NCI-H2196 treated with DMSO at 0.1 percent for 48 hours (cell line): ENCODE data around the gene MRPS23.

Source experiments
- DNase-seq: peaks from one replicate; lab custom pipeline; 2025; ENCODE audit not compliant: unreplicated experiment; lab: John Stamatoyannopoulos, UW

MRPS23 gene

DNA sequence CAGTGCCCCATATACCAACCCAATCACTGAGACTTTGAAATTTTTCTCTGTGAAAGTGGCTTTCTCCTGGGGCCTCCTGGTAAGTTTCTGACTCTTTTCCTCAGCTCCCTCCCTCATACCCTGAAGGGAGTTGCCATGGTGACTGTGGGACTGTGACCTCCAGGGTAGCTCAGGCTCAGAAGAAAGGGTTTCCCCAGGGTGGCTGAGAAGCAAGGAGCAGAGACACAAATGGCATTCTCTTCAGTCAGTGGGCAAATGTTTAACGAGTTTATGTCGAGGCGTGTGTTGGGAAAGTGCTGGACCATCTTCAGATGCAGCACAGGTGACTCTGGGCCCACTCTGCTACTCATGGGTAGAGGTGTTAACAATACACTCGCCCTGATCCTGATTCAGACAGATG lies 46.8 kb downstream of the MRPS23 start:
- no peak for DNase-seq

DNA sequence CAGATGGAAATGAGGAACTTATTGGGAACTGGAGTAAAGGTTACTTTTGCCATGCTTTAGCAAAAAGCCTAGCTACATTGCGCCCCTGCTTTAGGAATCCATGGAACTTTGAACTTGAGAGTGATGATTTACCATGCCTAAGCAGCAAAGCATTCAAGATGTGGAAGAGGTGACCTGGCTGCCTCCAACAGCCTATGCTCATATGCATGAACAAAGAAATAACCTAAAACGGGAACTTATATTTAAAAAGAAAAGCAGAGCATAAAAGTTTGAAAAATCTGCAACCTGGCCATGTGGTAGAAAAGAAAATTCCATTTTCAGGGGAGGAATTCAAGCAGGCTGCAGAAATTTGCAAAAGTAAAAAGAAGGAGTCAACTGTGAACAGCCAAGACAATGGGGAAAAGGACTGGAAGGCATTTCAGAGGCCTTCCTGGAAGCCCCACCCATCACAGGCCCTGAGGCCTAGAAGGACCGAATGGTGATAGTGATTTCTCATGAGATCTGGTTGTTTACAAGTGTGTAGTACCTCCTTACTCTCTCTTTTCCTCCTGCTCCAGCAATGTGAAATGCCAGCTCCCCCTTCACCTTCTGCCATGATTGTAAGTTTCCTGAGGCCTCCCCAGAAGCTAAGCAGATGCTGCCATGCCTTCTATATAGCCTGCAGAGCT lies 48.7 kb downstream of the MRPS23 start:
- no peak for DNase-seq

DNA sequence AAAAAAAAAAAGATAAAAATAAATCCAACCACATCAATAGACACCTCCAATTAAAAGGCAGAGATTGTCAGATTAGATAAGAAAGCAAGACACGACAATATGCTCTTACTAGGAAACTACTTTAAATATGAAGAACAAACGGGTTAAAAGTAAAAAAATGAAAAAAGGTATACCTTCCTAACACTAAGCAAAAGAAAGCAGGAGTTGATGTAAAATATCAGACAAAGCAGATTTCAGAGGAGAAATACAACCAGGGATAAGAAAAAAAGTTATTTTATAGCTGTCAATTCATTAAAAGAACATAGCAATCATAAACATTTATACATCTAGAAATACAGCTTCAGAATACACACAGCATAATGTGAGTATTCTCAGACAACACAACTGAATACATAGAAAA lies 55.0 kb downstream of the MRPS23 start:
- DNase-seq: no peak

DNA sequence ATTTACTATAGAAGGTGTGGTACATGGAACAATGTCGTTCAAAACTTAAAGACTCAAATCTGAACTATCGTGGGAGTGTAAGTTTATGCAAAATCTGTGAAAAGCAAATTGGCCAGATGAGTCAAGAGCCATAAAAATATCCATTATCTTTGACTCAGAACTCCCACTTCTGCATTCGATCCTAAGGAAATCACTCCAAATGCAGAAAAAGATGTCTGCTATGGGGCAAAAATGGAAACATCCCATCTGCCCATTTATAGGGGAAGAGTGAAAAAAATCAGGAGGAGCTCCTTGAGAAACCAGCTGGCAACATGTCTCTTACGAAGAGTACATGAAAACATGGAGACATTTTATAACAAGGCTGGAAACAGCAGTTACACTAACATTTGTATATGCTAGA lies 61.1 kb downstream of the MRPS23 start:
- DNase-seq: no peak

DNA sequence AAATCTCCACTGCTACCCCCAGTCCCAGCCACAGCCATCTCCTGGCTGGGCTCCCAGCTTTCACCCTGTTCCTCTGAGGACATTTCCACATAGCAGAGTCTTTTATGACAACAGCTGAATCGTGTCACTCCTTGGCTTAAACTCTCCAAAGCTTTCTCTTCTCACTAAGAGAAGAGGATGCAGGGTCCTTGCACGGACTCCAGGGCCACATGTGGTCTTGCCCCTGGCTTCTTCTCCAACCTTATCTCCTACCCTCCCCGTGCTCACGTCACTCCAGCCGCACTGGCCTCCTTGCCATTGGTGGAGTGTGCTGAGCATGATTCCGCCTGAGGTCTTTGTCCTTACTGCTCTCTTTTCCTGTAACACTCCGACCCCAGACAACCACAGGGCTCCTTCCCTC lies 64.8 kb downstream of the MRPS23 start:
- no peak for DNase-seq
